Measurements from ENCODE around the gene CLPTM1. TPM values are rescaled to one million over a fixed set of nuclear protein-coding genes. Genes with fewer than 3 reads are reported as not detected.

Gene CLPTM1
- total and polyA plus RNA-seq, 2 of the 8 experiments (the other 6 are each of a cell fraction or from before 2014, with no cell fraction given): 84.8 to 108 TPM

GRCh38 chr19:44925114-44925891 lies 29.9 kb upstream of the CLPTM1 start:
- Histone ChIP-seq H3K9ac (replicated peaks in 1 of 4; ENCODE audit: extremely low read depth in 1 of 4, low read depth in 3 of 4, low read length in 3 of 4) (no peak overlapping the region), H3K4me3 (ENCODE audit: extremely low read depth in 1 of 4, insufficient read depth in 2 of 4, low read depth in 3 of 4, low read length in 4 of 4) (no peak overlapping the region), H3K27ac (ENCODE audit: low read depth, low read length) (no peak overlapping the region), H3K4me2 (ENCODE audit: insufficient read depth in 1 of 2, low read depth in 2 of 2, low read length in 2 of 2) (no peak overlapping the region), H4K20me1 (replicated peaks in 1 of 2; ENCODE audit: control insufficient read depth in 1 of 2, insufficient read depth in 2 of 2, low read length in 2 of 2) (no peaks in the 10 kb centered on the region), H2BK5ac (ENCODE audit: low read depth, low read length) (no peak overlapping the region), H2AFZ (ENCODE audit: low read length) (no peak overlapping the region), H3K14ac (ENCODE audit: insufficient read length) (no peak overlapping the region), H3K56ac (replicated peaks; ENCODE audit: insufficient read length, low read depth, low read length) (no peak overlapping the region), H2BK15ac (ENCODE audit: low read length) (no peak overlapping the region), H3K36me3 (ENCODE audit: control insufficient read depth in 2 of 4, insufficient read depth in 4 of 4, low read length in 3 of 4) (no peaks in the 10 kb centered on the region), H3K4me1 (replicated peaks in 1 of 4; ENCODE audit: control insufficient read depth in 3 of 4, insufficient read depth in 4 of 4, low read length in 3 of 4) (peaks cover 0 to 5% (median 0%) of the 10 kb centered on the region in 4 experiments; a peak in 2 of 7 replicates), H3K23ac (ENCODE audit: insufficient read length) (no peak overlapping the region), H3K4ac (replicated peaks; ENCODE audit: insufficient read length, low read depth, low read length) (no peak overlapping the region), H2BK120ac (replicated peaks; ENCODE audit: low read depth, low read length) (no peak overlapping the region), H2BK20ac (ENCODE audit: low read length) (0 out of 2 replicates have a peak overlapping the region, but pooled peaks have one; percentile 5), H3K23me2 (ENCODE audit: low read depth, low read length) (no peaks in the 10 kb centered on the region), H3K18ac (ENCODE audit: extremely low read depth, low read length) (no peak overlapping the region), H2BK12ac (ENCODE audit: low read depth, low read length) (no peak overlapping the region), H3K79me2 (ENCODE audit: control insufficient read depth in 1 of 2, insufficient read depth in 2 of 2, low read length in 2 of 2) (no peaks in the 10 kb centered on the region), H3K9me3 (ENCODE audit: insufficient read depth in 2 of 2, low read depth in 1 of 2, low read length in 1 of 2) (peaks cover 0 to 4% of the 10 kb centered on the region in 2 experiments; a peak in 1 of 4 replicates), H3K27me3 (replicated peaks in 1 of 4; ENCODE audit: control insufficient read depth in 3 of 4, extremely low read depth in 1 of 4, insufficient read depth in 3 of 4, low read length in 3 of 4) (peaks cover 0 to 1% (median 0%) of the 10 kb centered on the region in 4 experiments; a peak in 1 of 7 replicates), H3K79me1 (ENCODE audit: low read depth, low read length) (no peaks in the 10 kb centered on the region), H4K8ac (ENCODE audit: extremely low read depth, insufficient read depth, low read length) (no peak overlapping the region), H4K91ac (replicated peaks; ENCODE audit: insufficient read length, low read length) (no peak overlapping the region), H2AK5ac (ENCODE audit: low read depth, low read length) (no peak overlapping the region), H4K5ac (ENCODE audit: insufficient read length, low read depth, low read length) (no peak overlapping the region)
- CTCF ChIA-PET (ENCODE audit: partially characterized antibody): interaction anchor here (0.6 to 1.7 kb wide), 6 partner anchors 16 to 208 kb away, joined by 3 to 6 read pairs (median 4); no protein-coding TSS in a partner anchor
- TF ChIP-seq CEBPB (IDR thresholded peaks at IDR 0.05; ENCODE audit: low read depth, low read length) (peak; percentile 51; the same call in 1 of the 2 replicates), BACH1 (IDR thresholded peaks at IDR 0.05; ENCODE audit: low read length) (no peak)
- POLR2A ChIA-PET (ENCODE audit: partially characterized antibody): interaction anchor here (0.9 to 2.9 kb wide), 6 partner anchors 11 to 35 kb away, joined by 3 to 15 read pairs (median 6); partner anchors contain the start of genes APOC1 and APOE
- FAIRE-seq: no peak
- 82% methylated on average over 8 of the region's 8 CpGs; no CpG with 5 or more reads in 1 of the 2 experiments for WGBS, 2 experiments (ENCODE audit: extremely low coverage in 1 of 2, insufficient coverage in 1 of 2, insufficient read length in 1 of 2, insufficient replicate concordance in 2 of 2, low coverage in 1 of 2, low lambda C conversion rate in 2 of 2, missing lambda C conversion rate in 1 of 2)
- no peak for DNase-seq (ENCODE audit: low read depth in 1 of 2, low spot score in 2 of 2)
